Hepatocyte (in vitro differentiated cells): ENCODE measurements around the gene CHD9. TPM values are rescaled to one million over a fixed set of nuclear protein-coding genes. Genes with fewer than 3 reads are reported as not detected.

Experiments
- DNase-seq: peaks from one replicate; pipeline ENCODE4 v3.0.0-alpha.2; 2016; ENCODE audit warnings: low spot score
- H2AFZ ChIP-seq: fragments of 200-600 bp; sonication (generic); 2 replicates; pipeline ENCODE4 v1.6.0; 2016; ENCODE audit warnings: antibody characterized with exemption, mild to moderate bottlenecking
- H3K27ac ChIP-seq: fragments of 200-600 bp; sonication (generic); 2 replicates; pipeline ENCODE4 v1.5.1; 2016; ENCODE audit warnings: mild to moderate bottlenecking
- H3K27me3 ChIP-seq: fragments of 200-600 bp; sonication (generic); 2 replicates; pipeline ENCODE4 v1.6.1; 2016
- H3K36me3 ChIP-seq: fragments of 200-600 bp; sonication (generic); replicated peaks from 2 replicates; pipeline ENCODE4 v1.5.1; 2016; ENCODE audit warnings: low read depth; ENCODE audit not compliant: insufficient read depth
- H3K4me1 ChIP-seq: fragments of 200-600 bp; sonication (generic); 2 replicates; pipeline ENCODE4 v1.5.1; 2016; ENCODE audit warnings: mild to moderate bottlenecking, moderate library complexity; ENCODE audit not compliant: insufficient read depth
- H3K4me2 ChIP-seq: fragments of 200-600 bp; sonication (generic); 2 replicates; pipeline ENCODE4 v1.6.0; 2016
- H3K4me3 ChIP-seq: fragments of 200-600 bp; sonication (generic); 2 replicates; pipeline ENCODE4 v1.5.1; 2016; ENCODE audit warnings: mild to moderate bottlenecking
- H3K79me2 ChIP-seq: fragments of 200-600 bp; sonication (generic); 2 replicates; pipeline ENCODE4 v1.6.0; 2017; ENCODE audit warnings: mild to moderate bottlenecking
- H3K9me2 ChIP-seq: fragments of 200-600 bp; sonication (generic); replicated peaks from 2 replicates; pipeline ENCODE4 v1.6.0; 2017; ENCODE audit warnings: mild to moderate bottlenecking; ENCODE audit not compliant: insufficient read depth
- H3K9me3 ChIP-seq: fragments of 200-600 bp; sonication (generic); 2 replicates; pipeline ENCODE4 v1.5.1; 2016; ENCODE audit warnings: low read depth, mild to moderate bottlenecking
- H4K20me1 ChIP-seq: fragments of 200-600 bp; sonication (generic); 2 replicates; pipeline ENCODE4 v1.6.0; 2016; ENCODE audit warnings: mild to moderate bottlenecking; ENCODE audit not compliant: insufficient read depth, poor library complexity, severe bottlenecking
- EZH2 ChIP-seq: fragments of 200-600 bp; sonication (generic); IDR thresholded peaks from 2 replicates; pipeline ENCODE4 v1.6.1; 2016; ENCODE audit warnings: antibody characterized with exemption, mild to moderate bottlenecking, borderline replicate concordance
- EZH2phosphoT487 ChIP-seq: fragments of 200-600 bp; sonication (generic); IDR thresholded peaks from one replicate; pipeline ENCODE4 v1.6.1; 2018; ENCODE audit warnings: antibody characterized with exemption, mild to moderate bottlenecking, low read depth, moderate library complexity; ENCODE audit not compliant: unreplicated experiment, severe bottlenecking
- WGBS: methylation state at CpG from one replicate; pipeline ENCODE4 v1.1.6; 2016; ENCODE audit warnings: low lambda C conversion rate; ENCODE audit errors: missing lambda C conversion rate; 5-methylcytosine and 5-hydroxymethylcytosine counted together
- polyA plus RNA-seq: library from polyadenylated mRNA; unstranded; fragments of >200 nt; fragmentation: Nextera tagmentation; extraction: Ambion mirVana; gene quantifications from 2 replicates; pipeline ENCODE4 v1.2.1, GENCODE V29; 2016
- total RNA-seq: library from RNA; depleted of rRNA; stranded (reverse); fragments of >200 nt; gene quantifications from 2 replicates; pipeline ENCODE4 v1.2.3, GENCODE V29; 2014
- TF ChIP-seq, protein P1 (sequence below): fragments of 200-600 bp; sonication (generic); IDR thresholded peaks from 2 replicates; pipeline ENCODE4 v1.5.1; 2016; ENCODE audit warnings: antibody characterized with exemption, mild to moderate bottlenecking; ENCODE audit not compliant: poor library complexity

The CHD9 gene
- total and polyA plus RNA-seq, 2 experiments from 2014 or later, result 54.9 to 68.2 TPM

DNA sequence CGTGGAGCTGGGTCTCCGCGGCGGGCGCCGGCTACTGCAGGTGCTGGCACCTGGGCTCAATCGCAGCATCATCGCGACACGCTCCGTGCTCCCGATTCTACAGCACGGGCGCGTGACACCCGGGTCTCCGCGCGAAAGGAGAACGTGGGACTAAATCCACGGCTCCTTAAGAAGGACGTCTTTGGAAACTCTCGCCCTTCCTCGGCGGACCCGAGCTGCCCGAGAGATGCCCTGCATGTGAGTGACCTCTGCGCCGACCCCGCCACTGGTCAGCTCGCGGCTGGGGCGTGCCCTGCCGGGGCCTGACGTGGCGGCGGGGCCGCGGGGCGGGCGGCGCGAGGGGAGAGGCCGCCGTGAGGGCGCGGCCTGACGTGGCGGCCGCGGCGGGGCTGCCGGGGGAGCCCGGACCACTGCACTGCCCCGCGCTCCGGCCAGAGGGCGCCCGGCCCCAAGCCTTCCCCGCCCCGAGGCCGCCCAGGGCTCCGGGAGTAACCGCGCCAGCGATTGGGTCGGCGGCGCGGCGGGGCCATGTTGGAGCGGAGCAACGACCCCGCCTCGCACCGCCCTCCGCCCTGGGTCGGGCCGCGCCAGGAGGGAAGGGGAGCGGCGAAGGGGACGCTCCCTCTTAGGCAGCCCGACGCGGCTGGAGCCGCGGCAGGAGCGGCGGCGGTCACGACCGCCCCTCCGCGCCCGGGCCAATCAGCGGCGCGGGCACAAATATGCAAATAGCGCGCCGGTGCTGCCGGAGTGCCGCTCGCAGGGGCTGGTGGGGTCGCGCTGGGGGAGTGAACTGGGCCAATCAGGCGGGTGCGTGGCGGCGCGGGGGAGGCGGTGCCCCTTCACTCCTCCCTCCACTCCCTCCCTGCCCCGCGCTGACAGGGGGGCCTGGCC lies 75.6 kb downstream of the CHD9 start:
- DNase-seq, result peak; percentile 98
- Histone ChIP-seq H3K4me2 (peak overlapping the region; percentile 96), H3K36me3 (no peaks in the 10 kb centered on the region), H3K4me1 (peaks cover 24% of the 10 kb centered on the region), H4K20me1 (peaks cover 3% of the 10 kb centered on the region), H3K27ac (peak overlapping the region; percentile 100), H3K79me2 (peaks cover 59% of the 10 kb centered on the region), H3K9me3 (no peaks in the 10 kb centered on the region), H3K27me3 (no peaks in the 10 kb centered on the region), H3K9me2 (no peaks in the 10 kb centered on the region), H3K4me3 (peak overlapping the region; percentile 86), H2AFZ (peak overlapping the region; percentile 90)
- TF ChIP-seq EZH2, result no peak
- TF ChIP-seq, protein P1, sequence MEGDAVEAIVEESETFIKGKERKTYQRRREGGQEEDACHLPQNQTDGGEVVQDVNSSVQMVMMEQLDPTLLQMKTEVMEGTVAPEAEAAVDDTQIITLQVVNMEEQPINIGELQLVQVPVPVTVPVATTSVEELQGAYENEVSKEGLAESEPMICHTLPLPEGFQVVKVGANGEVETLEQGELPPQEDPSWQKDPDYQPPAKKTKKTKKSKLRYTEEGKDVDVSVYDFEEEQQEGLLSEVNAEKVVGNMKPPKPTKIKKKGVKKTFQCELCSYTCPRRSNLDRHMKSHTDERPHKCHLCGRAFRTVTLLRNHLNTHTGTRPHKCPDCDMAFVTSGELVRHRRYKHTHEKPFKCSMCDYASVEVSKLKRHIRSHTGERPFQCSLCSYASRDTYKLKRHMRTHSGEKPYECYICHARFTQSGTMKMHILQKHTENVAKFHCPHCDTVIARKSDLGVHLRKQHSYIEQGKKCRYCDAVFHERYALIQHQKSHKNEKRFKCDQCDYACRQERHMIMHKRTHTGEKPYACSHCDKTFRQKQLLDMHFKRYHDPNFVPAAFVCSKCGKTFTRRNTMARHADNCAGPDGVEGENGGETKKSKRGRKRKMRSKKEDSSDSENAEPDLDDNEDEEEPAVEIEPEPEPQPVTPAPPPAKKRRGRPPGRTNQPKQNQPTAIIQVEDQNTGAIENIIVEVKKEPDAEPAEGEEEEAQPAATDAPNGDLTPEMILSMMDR, result peak; percentile 59
- under 1% methylated on average over 54 of the region's 115 CpGs for WGBS

DNA sequence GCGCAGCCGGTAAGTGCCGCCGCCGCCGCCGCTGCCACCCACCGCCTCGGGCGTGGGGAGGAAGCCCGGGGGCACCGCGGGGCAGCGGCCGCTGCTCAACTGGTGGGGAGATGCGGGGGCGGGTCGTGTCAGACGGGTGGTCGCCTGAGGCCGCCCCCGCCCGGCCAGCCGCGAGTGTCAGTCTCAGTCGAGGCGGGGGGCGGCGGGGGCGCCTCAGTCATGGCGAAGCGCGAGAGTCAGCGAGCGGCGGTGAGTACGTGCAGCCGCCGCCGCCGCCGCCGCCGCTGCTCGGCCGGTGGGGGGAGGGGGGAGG lies 76.2 kb downstream of the CHD9 start:
- Histone ChIP-seq H3K27ac (peak overlapping the region; percentile 100), H3K4me2 (peak overlapping the region; percentile 50), H3K36me3 (no peaks in the 10 kb centered on the region), H3K79me2 (peaks cover 62% of the 10 kb centered on the region), H3K4me3 (peak overlapping the region; percentile 86), H3K4me1 (peaks cover 24% of the 10 kb centered on the region), H3K27me3 (no peaks in the 10 kb centered on the region), H2AFZ (no peak overlapping the region), H3K9me3 (no peaks in the 10 kb centered on the region), H4K20me1 (peaks cover 5% of the 10 kb centered on the region), H3K9me2 (no peaks in the 10 kb centered on the region)
- no peak for DNase-seq
- TF ChIP-seq EZH2, result no peak
- WGBS, result no CpG with 5 or more reads among the region's 46 CpGs

DNA sequence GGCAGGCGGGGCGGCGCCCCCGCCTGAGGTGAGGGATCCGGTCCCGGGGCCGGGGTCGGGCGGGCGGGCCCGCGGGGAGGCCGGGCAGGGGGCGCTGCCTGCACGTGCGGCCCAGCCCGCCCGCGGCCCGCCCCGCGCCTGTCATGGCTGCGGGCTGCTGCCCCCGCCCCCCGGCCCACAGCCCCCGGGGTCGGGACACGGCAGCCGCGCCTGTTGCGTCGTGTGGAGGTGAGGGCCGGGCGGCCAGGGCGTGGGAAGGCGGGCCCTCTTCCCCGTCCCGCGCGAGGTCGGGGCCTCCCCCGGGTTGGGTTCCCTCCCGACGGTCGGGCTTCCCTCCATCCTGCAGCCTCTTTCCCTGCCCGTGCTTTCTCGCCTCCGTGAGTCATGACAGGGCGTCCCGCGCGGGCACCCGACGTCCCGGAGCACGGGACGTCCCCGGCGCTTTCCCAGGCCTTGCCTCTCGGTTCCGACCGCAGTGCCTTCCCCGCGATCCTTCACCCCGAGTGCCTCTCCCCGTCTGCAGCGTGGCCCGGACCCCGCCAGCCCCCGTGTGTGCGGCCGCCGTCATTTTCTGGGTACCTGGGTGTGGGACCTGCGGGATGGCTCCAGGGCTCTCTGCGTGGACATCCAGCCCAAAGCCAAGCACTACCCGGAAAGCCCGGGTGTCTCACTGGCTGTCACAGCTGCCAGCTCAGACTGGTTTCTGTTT lies 76.7 kb downstream of the CHD9 start:
- Histone ChIP-seq H3K9me2 (no peaks in the 10 kb centered on the region), H3K27me3 (no peaks in the 10 kb centered on the region), H3K4me2 (peak overlapping the region; percentile 80), H3K36me3 (no peaks in the 10 kb centered on the region), H2AFZ (peak overlapping the region; percentile 60), H3K4me1 (peaks cover 24% of the 10 kb centered on the region), H4K20me1 (peaks cover 7% of the 10 kb centered on the region), H3K79me2 (peaks cover 67% of the 10 kb centered on the region), H3K27ac (peak overlapping the region; percentile 100), H3K4me3 (peak overlapping the region; percentile 93), H3K9me3 (no peaks in the 10 kb centered on the region)
- no peak for TF ChIP-seq EZH2phosphoT487
- TF ChIP-seq, protein P1, result no peak
- no peak for TF ChIP-seq EZH2
- WGBS, result 1% methylated on average over 26 of the region's 77 CpGs
- DNase-seq, result peak; percentile 80

DNA sequence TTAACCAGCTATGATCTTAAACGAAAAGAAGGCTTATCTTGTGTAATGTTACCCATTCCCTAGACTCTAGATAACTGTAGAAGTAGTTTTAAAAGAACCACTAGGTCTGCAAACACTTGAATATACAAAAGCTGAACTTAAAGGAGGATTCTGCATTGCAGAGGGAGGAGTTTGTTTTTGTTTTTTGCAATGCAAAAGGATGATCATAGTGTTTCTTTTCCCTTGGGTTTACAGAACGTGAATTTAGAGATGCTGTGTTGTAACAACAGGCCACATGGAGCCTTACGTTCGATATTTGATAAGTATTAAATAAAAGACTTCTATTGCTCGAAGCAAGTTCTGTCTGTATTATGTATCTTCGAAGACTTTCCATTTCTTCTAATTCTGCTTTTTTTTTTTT lies 77.6 kb downstream of the CHD9 start:
- Histone ChIP-seq H3K9me3 (no peaks in the 10 kb centered on the region), H3K27ac (peak overlapping the region; percentile 95), H3K79me2 (peaks cover 67% of the 10 kb centered on the region), H3K4me2 (peak overlapping the region; percentile 80), H3K4me1 (peaks cover 24% of the 10 kb centered on the region), H3K36me3 (no peaks in the 10 kb centered on the region), H3K9me2 (no peaks in the 10 kb centered on the region), H2AFZ (no peak overlapping the region), H4K20me1 (peaks cover 7% of the 10 kb centered on the region), H3K27me3 (no peaks in the 10 kb centered on the region), H3K4me3 (peak overlapping the region; percentile 93)
- DNase-seq, result no peak
- TF ChIP-seq EZH2phosphoT487 (no peak), EZH2 (no peak)
- TF ChIP-seq, protein P1, result no peak
- WGBS, result 67% methylated on average over 6 of the region's 6 CpGs
